SU-DHL-6 (cell line): ENCODE results near the gene COL4A2.

ENCODE experiments used
- H2AFZ ChIP-seq: fragments of 200-600 bp; sonication (generic); 2 replicates; pipeline ENCODE4 v1.6.1; 2014; ENCODE audit warnings: low read depth, mild to moderate bottlenecking, moderate library complexity, mixed read lengths, antibody characterized with exemption, low read length; ENCODE audit not compliant: severe bottlenecking
- H3F3A ChIP-seq: fragments of 200-600 bp; shearing (Covaris generic); 2 replicates; pipeline ENCODE4 v1.6.0; 2016; ENCODE audit warnings: antibody characterized with exemption, mild to moderate bottlenecking; ENCODE audit not compliant: insufficient read depth
- H3K27ac ChIP-seq: fragments of 200-600 bp; sonication (generic); 2 replicates; pipeline ENCODE4 v1.5.1; 2016; ENCODE audit warnings: low read depth, mild to moderate bottlenecking, low read length, moderate library complexity, mixed read lengths
- H3K27me3 ChIP-seq: fragments of 200-600 bp; sonication (generic), shearing (Covaris generic); 2 replicates; pipeline ENCODE4 v1.6.0; 2014; ENCODE audit warnings: mild to moderate bottlenecking, low read length
- H3K36me3 ChIP-seq: fragments of 200-600 bp; sonication (generic); 2 replicates; pipeline ENCODE4 v1.6.1; 2014; ENCODE audit warnings: mild to moderate bottlenecking, low read length, mixed read lengths
- H3K4me2 ChIP-seq: fragments of 300-600, 200-600 bp; shearing (Covaris generic), sonication (generic); 2 replicates; pipeline ENCODE4 v1.6.0; 2014; ENCODE audit warnings: low read length, low read depth, mild to moderate bottlenecking; ENCODE audit not compliant: poor library complexity, severe bottlenecking
- H3K4me3 ChIP-seq: fragments of 200-600 bp; sonication (generic); 2 replicates; pipeline ENCODE4 v1.5.1; 2014; ENCODE audit warnings: antibody characterized with exemption, low read length, mild to moderate bottlenecking, mixed read lengths; ENCODE audit not compliant: insufficient read depth, poor library complexity, severe bottlenecking
- H3K79me2 ChIP-seq: fragments of 200-600 bp; sonication (generic); 2 replicates; pipeline ENCODE4 v1.6.1; 2014; ENCODE audit warnings: mild to moderate bottlenecking, low read length, moderate library complexity; ENCODE audit not compliant: insufficient read depth
- H3K9ac ChIP-seq: fragments of 200-600 bp; sonication (generic); 2 replicates; pipeline ENCODE4 v1.7.0; 2014; ENCODE audit warnings: mild to moderate bottlenecking, low read length
- H3K9me2 ChIP-seq: fragments of 200-600 bp; sonication (generic); replicated peaks from 2 replicates; pipeline ENCODE4 v1.6.1; 2014; ENCODE audit warnings: low read length; ENCODE audit not compliant: insufficient read depth
- H3K9me3 ChIP-seq: fragments of 200-600 bp; sonication (generic); 2 replicates; pipeline ENCODE4 v1.6.1; 2014; ENCODE audit warnings: low read length, mixed read lengths; ENCODE audit not compliant: insufficient read depth
- H4K20me1 ChIP-seq: fragments of 200-600 bp; sonication (generic); 2 replicates; pipeline ENCODE4 v1.6.1; 2014; ENCODE audit warnings: low read depth, mild to moderate bottlenecking, antibody characterized with exemption, low read length, moderate library complexity, mixed read lengths
- CTCF ChIP-seq: fragments of 200-600 bp; sonication (generic); IDR thresholded peaks from one replicate; pipeline ENCODE4 v1.5.1; 2017; ENCODE audit warnings: antibody characterized with exemption, mild to moderate bottlenecking, low read length, moderate library complexity; ENCODE audit not compliant: insufficient read depth, poor library complexity, severe bottlenecking
- EZH2phosphoT487 ChIP-seq: fragments of 200-600 bp; sonication (generic), shearing (Covaris generic); conservative IDR thresholded peaks from 2 replicates; pipeline ENCODE4 v1.6.1; 2018; ENCODE audit warnings: mild to moderate bottlenecking, antibody characterized with exemption, low read length, moderate library complexity, mixed read lengths

Gene COL4A2

GRCh38 chr13:110554227-110554836, 247.2 kb downstream of the COL4A2 start:
- no peak overlapping the region for H3K9ac ChIP-seq
- no peak overlapping the region for H2AFZ ChIP-seq
- no peaks in the 10 kb centered on the region for H3F3A ChIP-seq
- H4K20me1 ChIP-seq: no peaks in the 10 kb centered on the region
- no peaks in the 10 kb centered on the region for H3K9me3 ChIP-seq
- H3K27ac ChIP-seq: no peak overlapping the region
- no peaks in the 10 kb centered on the region for H3K79me2 ChIP-seq
- no peak for TF ChIP-seq EZH2phosphoT487
- TF ChIP-seq CTCF: no peak
- H3K9me2 ChIP-seq: no peaks in the 10 kb centered on the region
- H3K27me3 ChIP-seq: no peaks in the 10 kb centered on the region
- no peaks in the 10 kb centered on the region for H3K36me3 ChIP-seq
- H3K4me3 ChIP-seq: no peak overlapping the region
- no peak overlapping the region for H3K4me2 ChIP-seq

- Histone ChIP-seq H3K4me2 (no peak overlapping the region), H3K9ac (no peak overlapping the region), H3F3A (no peaks in the 10 kb centered on the region), H3K27ac (no peak overlapping the region), H3K9me3 (no peaks in the 10 kb centered on the region), H3K9me2 (no peaks in the 10 kb centered on the region), H3K27me3 (no peaks in the 10 kb centered on the region), H4K20me1 (no peaks in the 10 kb centered on the region), H2AFZ (no peak overlapping the region), H3K4me3 (no peak overlapping the region), H3K36me3 (no peaks in the 10 kb centered on the region), H3K79me2 (no peaks in the 10 kb centered on the region)
- no peak for TF ChIP-seq EZH2phosphoT487
- TF ChIP-seq CTCF: no peak
Observed at GRCh38 chr13:110554946-110555345, 247.9 kb downstream of the COL4A2 start.

GRCh38 chr13:110555601-110556223, 248.6 kb downstream of the COL4A2 start:
- H2AFZ ChIP-seq: no peak overlapping the region
- no peak overlapping the region for H3K4me2 ChIP-seq
- H4K20me1 ChIP-seq: no peaks in the 10 kb centered on the region
- TF ChIP-seq CTCF: no peak
- no peak for TF ChIP-seq EZH2phosphoT487
- H3K79me2 ChIP-seq: no peaks in the 10 kb centered on the region
- H3F3A ChIP-seq: no peaks in the 10 kb centered on the region
- H3K9me2 ChIP-seq: no peaks in the 10 kb centered on the region
- H3K27ac ChIP-seq: no peak overlapping the region
- no peaks in the 10 kb centered on the region for H3K36me3 ChIP-seq
- no peak overlapping the region for H3K4me3 ChIP-seq
- no peak overlapping the region for H3K9ac ChIP-seq
- no peaks in the 10 kb centered on the region for H3K9me3 ChIP-seq
- H3K27me3 ChIP-seq: no peaks in the 10 kb centered on the region
